ENCODE results near the gene AGBL1. TPM values are rescaled to one million over a fixed set of nuclear protein-coding genes. Genes with fewer than 3 reads are reported as not detected.

Gene AGBL1
- total RNA-seq, 4 donors from 2014 or later = 0.40 TPM; not detected in 3

DNA sequence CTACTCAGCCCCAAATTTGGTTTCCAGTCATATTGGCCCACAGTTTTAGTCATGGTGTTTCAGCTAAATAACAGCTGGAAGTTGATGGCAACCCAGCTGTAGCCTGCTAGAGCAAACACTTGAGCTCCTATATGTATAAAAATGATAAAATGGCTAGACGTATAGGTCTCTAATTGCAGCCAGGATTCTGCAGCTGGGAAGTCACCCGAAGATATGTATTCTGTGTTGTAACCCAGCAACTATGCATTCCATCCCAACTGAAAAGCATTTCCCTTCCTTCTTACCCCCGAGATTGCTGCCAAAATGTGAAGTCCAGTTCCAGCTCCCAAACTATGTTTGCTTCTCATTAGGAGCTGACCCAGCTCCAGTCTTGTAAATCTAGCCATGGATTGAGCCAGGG, 408.4 kb downstream of the AGBL1 start:
- no peaks in the 10 kb centered on the region for H3K36me3 ChIP-seq
- no peak for TF ChIP-seq POLR2A (IDR thresholded peaks at IDR 0.05)
- TF ChIP-seq, protein P1, sequence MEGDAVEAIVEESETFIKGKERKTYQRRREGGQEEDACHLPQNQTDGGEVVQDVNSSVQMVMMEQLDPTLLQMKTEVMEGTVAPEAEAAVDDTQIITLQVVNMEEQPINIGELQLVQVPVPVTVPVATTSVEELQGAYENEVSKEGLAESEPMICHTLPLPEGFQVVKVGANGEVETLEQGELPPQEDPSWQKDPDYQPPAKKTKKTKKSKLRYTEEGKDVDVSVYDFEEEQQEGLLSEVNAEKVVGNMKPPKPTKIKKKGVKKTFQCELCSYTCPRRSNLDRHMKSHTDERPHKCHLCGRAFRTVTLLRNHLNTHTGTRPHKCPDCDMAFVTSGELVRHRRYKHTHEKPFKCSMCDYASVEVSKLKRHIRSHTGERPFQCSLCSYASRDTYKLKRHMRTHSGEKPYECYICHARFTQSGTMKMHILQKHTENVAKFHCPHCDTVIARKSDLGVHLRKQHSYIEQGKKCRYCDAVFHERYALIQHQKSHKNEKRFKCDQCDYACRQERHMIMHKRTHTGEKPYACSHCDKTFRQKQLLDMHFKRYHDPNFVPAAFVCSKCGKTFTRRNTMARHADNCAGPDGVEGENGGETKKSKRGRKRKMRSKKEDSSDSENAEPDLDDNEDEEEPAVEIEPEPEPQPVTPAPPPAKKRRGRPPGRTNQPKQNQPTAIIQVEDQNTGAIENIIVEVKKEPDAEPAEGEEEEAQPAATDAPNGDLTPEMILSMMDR (IDR thresholded peaks at IDR 0.05) = no peak
- H3K27ac ChIP-seq = no peak overlapping the region
- no peaks in the 10 kb centered on the region for H3K4me1 ChIP-seq
- no peak overlapping the region for H3K4me3 ChIP-seq
- H3K27me3 ChIP-seq = no peaks in the 10 kb centered on the region
- DNase-seq = no peak
- H3K9me3 ChIP-seq = no peaks in the 10 kb centered on the region

DNA sequence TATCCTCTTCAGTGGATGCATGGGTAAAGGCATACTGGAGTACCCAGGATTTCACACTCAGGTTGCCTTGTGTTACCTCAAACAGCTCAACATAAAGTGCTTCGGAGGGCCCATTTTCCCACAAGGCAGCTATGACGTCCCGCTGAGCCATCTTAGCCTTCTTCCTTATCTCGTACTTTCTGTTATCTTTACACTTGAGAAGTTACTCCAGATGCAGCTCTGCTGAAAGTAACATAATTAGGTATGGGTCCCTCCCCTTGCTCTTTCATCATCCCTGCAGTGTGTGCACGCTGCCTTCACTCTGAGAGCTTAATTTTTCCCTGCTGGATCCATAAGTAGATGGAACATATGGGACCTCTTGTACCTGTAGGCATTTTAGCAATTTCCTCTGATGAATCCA, 410.3 kb downstream of the AGBL1 start:
- DNase-seq = no peak
- Histone ChIP-seq H3K36me3 (no peaks in the 10 kb centered on the region), H3K9me3 (no peaks in the 10 kb centered on the region), H3K4me1 (no peaks in the 10 kb centered on the region), H3K27ac (no peak overlapping the region), H3K27me3 (no peaks in the 10 kb centered on the region), H3K4me3 (no peak overlapping the region)
- TF ChIP-seq POLR2A (IDR thresholded peaks at IDR 0.05) = no peak
- TF ChIP-seq, protein P1 (IDR thresholded peaks at IDR 0.05) = no peak

DNA sequence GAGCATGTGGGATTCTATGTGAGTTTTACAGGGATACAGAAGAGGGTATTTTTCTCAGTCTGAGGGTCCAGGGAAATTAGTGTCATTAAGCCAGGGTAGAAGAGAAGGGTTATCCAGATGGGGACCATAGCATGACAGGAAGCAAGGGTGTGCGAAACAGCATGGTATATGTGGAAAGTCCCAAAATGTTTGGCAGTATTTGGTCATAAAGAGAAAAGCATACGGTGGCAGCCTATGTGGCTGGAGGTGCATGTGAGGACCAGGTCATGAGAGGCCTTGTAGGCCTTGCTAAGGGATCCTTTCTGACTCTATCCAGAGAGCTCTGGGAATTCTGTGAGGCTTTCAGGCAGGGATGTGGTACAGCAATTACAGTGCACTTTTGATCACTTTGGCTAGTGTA, 411.4 kb downstream of the AGBL1 start:
- H3K4me3 ChIP-seq = no peak overlapping the region
- no peak overlapping the region for H3K27ac ChIP-seq
- H3K9me3 ChIP-seq = no peaks in the 10 kb centered on the region
- no peak for DNase-seq
- H3K4me1 ChIP-seq = no peaks in the 10 kb centered on the region
- no peaks in the 10 kb centered on the region for H3K27me3 ChIP-seq
- TF ChIP-seq, protein P1 (IDR thresholded peaks at IDR 0.05) = no peak
- no peaks in the 10 kb centered on the region for H3K36me3 ChIP-seq

DNA sequence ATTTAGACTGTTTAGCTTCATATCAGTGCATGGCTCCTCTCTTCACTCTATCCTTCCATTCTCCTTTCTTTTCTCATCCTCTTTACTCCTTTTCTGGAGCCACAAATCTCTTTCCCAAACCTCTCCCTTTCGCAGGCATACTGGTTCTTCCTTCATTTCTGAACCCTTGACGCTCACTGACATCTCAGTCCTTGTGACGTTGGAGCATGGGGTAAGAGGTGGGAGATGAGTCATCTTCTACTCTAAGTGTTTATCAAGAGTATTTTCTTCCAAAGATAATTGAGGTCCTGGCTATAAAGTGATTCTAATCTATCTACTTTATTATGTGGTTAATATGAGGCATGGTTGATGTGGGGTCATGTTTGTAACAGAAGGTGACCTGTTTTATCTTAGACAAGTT, 414.2 kb downstream of the AGBL1 start:
- Histone ChIP-seq H3K27me3 (no peaks in the 10 kb centered on the region), H3K27ac (no peak overlapping the region), H3K4me3 (no peak overlapping the region), H3K9me3 (no peaks in the 10 kb centered on the region), H3K36me3 (no peaks in the 10 kb centered on the region), H3K4me1 (no peaks in the 10 kb centered on the region)
- no peak for DNase-seq
- no peak for TF ChIP-seq POLR2A (IDR thresholded peaks at IDR 0.05)
- TF ChIP-seq, protein P1 (IDR thresholded peaks at IDR 0.05) = no peak

DNA sequence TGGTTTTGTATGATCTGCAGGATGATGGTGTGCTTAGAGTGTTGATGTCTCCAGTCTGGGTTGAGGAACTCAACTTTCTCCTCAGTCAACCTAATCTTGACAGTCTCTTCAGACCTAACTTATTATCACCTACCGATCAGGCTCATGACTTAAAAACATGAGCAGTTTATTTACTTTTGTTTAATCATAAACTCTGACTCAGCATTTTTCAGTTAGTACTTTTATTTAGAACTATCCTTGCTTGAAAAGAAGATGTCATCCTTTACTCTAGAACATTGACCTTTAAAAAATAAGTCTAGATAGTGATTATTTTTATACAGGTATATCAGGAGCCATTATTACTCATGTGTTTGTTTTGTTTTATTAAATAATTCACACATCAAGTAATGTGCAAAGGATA, 414.8 kb downstream of the AGBL1 start:
- no peaks in the 10 kb centered on the region for H3K9me3 ChIP-seq
- H3K36me3 ChIP-seq = no peaks in the 10 kb centered on the region
- no peak overlapping the region for H3K4me3 ChIP-seq
- no peaks in the 10 kb centered on the region for H3K4me1 ChIP-seq
- H3K27ac ChIP-seq = no peak overlapping the region
- DNase-seq = no peak
- no peaks in the 10 kb centered on the region for H3K27me3 ChIP-seq
- TF ChIP-seq, protein P1 (IDR thresholded peaks at IDR 0.05) = no peak
- no peak for TF ChIP-seq POLR2A (IDR thresholded peaks at IDR 0.05)

DNA sequence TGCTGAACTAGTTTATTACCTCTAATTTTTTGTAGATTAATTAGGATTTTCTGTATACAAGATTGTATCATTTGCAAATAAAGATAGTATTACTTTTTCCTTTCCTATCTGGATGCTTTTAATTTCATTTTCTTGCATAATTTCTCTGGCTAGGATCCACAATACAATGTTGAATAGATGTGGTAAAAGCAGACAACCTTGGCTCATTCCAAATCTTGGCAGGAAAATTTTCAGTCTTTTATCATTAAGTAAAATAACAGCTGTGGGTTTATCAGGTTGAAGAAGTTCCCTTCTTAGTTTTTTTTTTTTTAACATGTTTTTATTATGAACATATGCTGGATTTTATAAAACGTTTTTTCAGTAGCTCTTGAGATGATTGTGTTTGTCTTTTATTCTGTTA, 422.6 kb downstream of the AGBL1 start:
- TF ChIP-seq, protein P1 (IDR thresholded peaks at IDR 0.05) = no peak
- TF ChIP-seq POLR2A (IDR thresholded peaks at IDR 0.05) = no peak

More for the DNA sequence above, 422.6 kb downstream of the AGBL1 start:
- Histone ChIP-seq H3K4me1 (no peaks in the 10 kb centered on the region), H3K4me3 (no peak overlapping the region), H3K36me3 (no peaks in the 10 kb centered on the region), H3K27ac (no peak overlapping the region), H3K27me3 (no peaks in the 10 kb centered on the region), H3K9me3 (no peaks in the 10 kb centered on the region)
- DNase-seq = no peak

Measured in Peyer's patch (tissue), 4 donors.